PC-9 (cell line): Measurements from ENCODE around the gene RPTOR. TPM values are rescaled to one million over a fixed set of nuclear protein-coding genes. Genes with fewer than 3 reads are reported as not detected.

ENCODE experiments used
- BruUV-seq: library from RNA; stranded (reverse); fragments of 400-500 nt; replicated peaks from 2 replicates; lab custom pipeline; 2021; lab: Mats Ljungman, UMichigan
- CTCF ChIA-PET: fragments of 300-600 bp; sonication (Branson Sonifier 250); formaldehyde crosslinking; loops from one replicate; lab custom pipeline; 2022; ENCODE audit warnings: antibody characterized with exemption; lab: Charles Lee
- POLR2A ChIA-PET: fragments of 300-600 bp; sonication (Branson Sonifier 250); formaldehyde crosslinking; loops from one replicate; lab custom pipeline; 2022; ENCODE audit warnings: antibody characterized with exemption; ENCODE audit not compliant: unreplicated experiment; lab: Charles Lee
- DNase-seq, 2 experiments: peaks; one replicate each; pipeline versions ENCODE4 v3.0.0 to v3.0.0-alpha.2; 2015 to 2022; ENCODE audit warnings: mixed read lengths in 1 of 2
- H2AFZ ChIP-seq: fragments of 200-600 bp; sonication (generic); 2 replicates; pipeline ENCODE4 v1.8.1; 2017; ENCODE audit warnings: antibody characterized with exemption
- H3F3A ChIP-seq: fragments of 200-600 bp; sonication (generic); 2 replicates; pipeline ENCODE4 v1.8.1; 2017; ENCODE audit warnings: antibody characterized with exemption, mild to moderate bottlenecking, low read depth; ENCODE audit not compliant: insufficient read depth
- H3K27ac ChIP-seq: fragments of 200-600 bp; sonication (generic); 2 replicates; pipeline ENCODE4 v1.6.1; 2016; ENCODE audit warnings: mixed run types
- H3K27me3 ChIP-seq: fragments of 200-600 bp; sonication (generic); 2 replicates; pipeline ENCODE4 v1.6.1; 2016; ENCODE audit warnings: low read depth, mixed run types; ENCODE audit not compliant: insufficient read depth
- H3K36me3 ChIP-seq: fragments of 200-600 bp; sonication (generic); 2 replicates; pipeline ENCODE4 v1.6.1; 2016; ENCODE audit warnings: low read depth, mixed run types
- H3K4me1 ChIP-seq: fragments of 200-600 bp; sonication (generic); replicated peaks from 2 replicates; pipeline ENCODE4 v1.6.1; 2016; ENCODE audit warnings: mixed run types; ENCODE audit not compliant: insufficient read depth
- H3K4me2 ChIP-seq: fragments of 200-600 bp; sonication (generic); 2 replicates; pipeline ENCODE4 v1.6.1; 2017; ENCODE audit warnings: mixed run types
- H3K4me3 ChIP-seq: fragments of 200-600 bp; sonication (generic); 2 replicates; pipeline ENCODE4 v1.6.1; 2016; ENCODE audit warnings: mixed run types
- H3K79me2 ChIP-seq: fragments of 200-600 bp; sonication (generic); 2 replicates; pipeline ENCODE4 v1.6.1; 2017; ENCODE audit warnings: low read depth, mixed run types
- H3K9me2 ChIP-seq: fragments of 200-600 bp; sonication (generic); 2 replicates; pipeline ENCODE4 v1.8.1; 2017; ENCODE audit warnings: mild to moderate bottlenecking; ENCODE audit not compliant: insufficient read depth
- H3K9me3 ChIP-seq: fragments of 200-600 bp; sonication (generic); 2 replicates; pipeline ENCODE4 v1.8.1; 2016; ENCODE audit warnings: low read depth; ENCODE audit not compliant: insufficient read depth
- H4K20me1 ChIP-seq: fragments of 200-600 bp; sonication (generic); 2 replicates; pipeline ENCODE4 v1.8.1; 2017; ENCODE audit not compliant: insufficient read depth
- CTCF ChIP-seq: fragments of 200-600 bp; sonication (generic); conservative IDR thresholded peaks from 2 replicates; pipeline ENCODE4 v1.6.1; 2017; ENCODE audit warnings: mixed run types, antibody characterized with exemption, mild to moderate bottlenecking, moderate library complexity
- EZH2 ChIP-seq: fragments of 200-600 bp; sonication (generic); IDR thresholded peaks from 2 replicates; pipeline ENCODE4 v1.8.0; 2017; ENCODE audit warnings: antibody characterized with exemption, low read depth
- intact Hi-C: fragments of 100-400 bp; cut with micrococcal nuclease; formaldehyde crosslinking; loops from one replicate; pipeline ENCODE4 v1.10.0; 2022; ENCODE audit not compliant: unreplicated experiment
- total RNA-seq: library from RNA; stranded (reverse); gene quantifications from 2 replicates; pipeline ENCODE4 v1.2.3, GENCODE V29; 2021

Gene RPTOR
- total RNA-seq, 1 experiment from 2014 or later: 50.8 TPM

DNA sequence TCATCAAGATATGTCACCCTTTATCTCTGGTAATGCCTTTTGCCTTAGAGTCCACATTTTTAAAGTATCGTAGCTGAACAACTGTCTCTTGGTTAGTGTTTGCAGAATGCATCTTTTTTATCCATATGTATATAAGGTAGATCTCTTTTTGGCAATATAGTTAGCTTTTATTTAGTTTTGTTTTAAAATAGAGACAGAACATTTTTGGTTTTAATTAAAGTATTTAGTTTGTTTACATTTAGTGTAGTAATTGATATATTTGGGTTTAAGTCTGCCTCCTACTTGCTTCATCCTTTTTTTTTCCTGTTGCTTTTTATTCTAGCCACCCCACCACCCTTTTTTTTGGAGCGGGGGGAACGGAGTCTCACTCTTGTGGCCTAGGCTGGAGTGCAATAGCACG is 262.4 kb downstream of the RPTOR start:
- ChIA-PET CTCF (no interaction called here), POLR2A (no interaction called here)
- Histone ChIP-seq H3K27ac (no peak overlapping the region), H3K4me2 (no peak overlapping the region), H3F3A (no peaks in the 10 kb centered on the region), H4K20me1 (no peaks in the 10 kb centered on the region), H3K4me3 (no peak overlapping the region), H3K4me1 (no peaks in the 10 kb centered on the region), H3K9me2 (no peaks in the 10 kb centered on the region), H3K79me2 (no peaks in the 10 kb centered on the region), H3K36me3 (no peaks in the 10 kb centered on the region), H3K27me3 (no peaks in the 10 kb centered on the region), H2AFZ (no peak overlapping the region), H3K9me3 (no peaks in the 10 kb centered on the region)
- BruUV-seq: no TSS peak
- intact Hi-C loops: no loop called here
- no peak for TF ChIP-seq CTCF
- no peak for TF ChIP-seq EZH2
- DNase-seq: no peak

DNA sequence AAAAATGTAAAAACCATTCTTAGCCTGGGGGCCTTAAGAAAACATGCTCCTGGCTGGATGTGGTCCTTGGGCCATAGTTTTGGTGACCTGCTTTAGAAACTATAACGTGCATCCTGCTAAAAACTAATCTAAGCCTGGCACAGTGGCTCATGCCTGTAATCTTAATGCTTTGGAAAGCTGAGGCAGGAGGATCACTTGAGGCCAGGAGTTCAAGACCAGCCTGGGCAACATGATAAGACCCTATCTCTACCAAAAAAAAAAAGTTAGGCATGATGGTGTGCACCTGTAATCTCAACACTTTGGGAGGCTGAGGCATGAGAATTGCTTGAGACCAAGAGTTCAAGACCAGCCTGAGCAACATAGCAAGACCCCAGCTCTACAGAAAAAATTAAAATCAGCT is 263.2 kb downstream of the RPTOR start:
- POLR2A ChIA-PET: no interaction called here
- CTCF ChIA-PET: no interaction called here

DNA sequence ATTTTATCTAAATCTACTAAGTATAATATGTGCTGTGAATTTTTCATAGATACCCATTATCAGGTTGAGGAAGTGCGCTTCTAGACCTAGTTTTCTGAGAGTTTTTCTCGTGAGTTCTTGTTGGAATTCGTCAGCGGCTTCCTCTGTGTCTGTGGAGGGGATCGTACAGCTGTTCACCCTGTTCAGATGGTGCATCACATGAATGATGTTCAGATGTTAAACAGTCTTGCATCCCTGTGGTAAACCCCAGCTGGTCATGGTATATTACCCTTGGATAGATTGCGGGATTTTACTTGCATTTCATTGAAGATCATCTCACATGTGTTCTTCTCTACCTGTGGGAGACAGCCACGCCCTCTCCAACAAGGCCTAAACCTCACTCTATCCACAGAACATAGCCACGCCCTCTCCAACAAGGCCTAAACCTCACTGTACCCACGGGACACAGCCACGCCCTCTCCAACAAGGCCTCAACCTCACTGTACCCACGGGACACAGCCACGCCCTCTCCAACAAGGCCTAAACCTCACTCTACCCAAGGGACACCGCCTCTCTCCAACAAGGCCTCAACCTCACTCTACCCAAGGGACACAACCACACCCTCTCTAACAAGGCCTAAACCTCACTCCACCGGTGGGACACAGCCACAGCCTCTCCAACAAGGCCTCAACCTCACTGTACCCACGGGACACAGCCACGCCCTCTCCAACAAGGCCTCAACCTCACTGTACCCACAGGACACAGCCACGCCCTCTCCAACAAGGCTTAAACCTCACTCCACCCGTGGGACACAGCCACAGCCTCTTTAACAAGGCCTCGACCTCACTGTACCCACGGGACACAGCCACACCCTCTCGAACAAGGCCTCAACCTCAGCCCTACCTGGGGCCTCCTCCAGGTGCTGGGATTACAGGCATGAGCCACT is 266.8 kb downstream of the RPTOR start:
- H3F3A ChIP-seq: no peaks in the 10 kb centered on the region
- TF ChIP-seq EZH2 (no peak), CTCF (no peak)
- no peak for DNase-seq
- H3K79me2 ChIP-seq: no peaks in the 10 kb centered on the region
- H3K9me2 ChIP-seq: no peaks in the 10 kb centered on the region
- POLR2A ChIA-PET: no interaction called here
- no TSS peak for BruUV-seq
- CTCF ChIA-PET: no interaction called here
- no peaks in the 10 kb centered on the region for H3K4me1 ChIP-seq
- H3K27me3 ChIP-seq: no peaks in the 10 kb centered on the region
- H3K4me3 ChIP-seq: no peak overlapping the region
- H3K4me2 ChIP-seq: no peak overlapping the region
- no peaks in the 10 kb centered on the region for H3K9me3 ChIP-seq
- H2AFZ ChIP-seq: no peak overlapping the region
- H4K20me1 ChIP-seq: no peaks in the 10 kb centered on the region
- H3K36me3 ChIP-seq: no peaks in the 10 kb centered on the region
- intact Hi-C loops: no loop called here
- no peak overlapping the region for H3K27ac ChIP-seq

More for the DNA sequence above, 263.2 kb downstream of the RPTOR start:
- BruUV-seq: no TSS peak
- H4K20me1 ChIP-seq: no peaks in the 10 kb centered on the region
- H3K9me3 ChIP-seq: no peaks in the 10 kb centered on the region
- no peak overlapping the region for H3K27ac ChIP-seq
- intact Hi-C loops: no loop called here
- no peak overlapping the region for H3K4me3 ChIP-seq
- no peaks in the 10 kb centered on the region for H3K79me2 ChIP-seq
- H3K9me2 ChIP-seq: no peaks in the 10 kb centered on the region
- no peaks in the 10 kb centered on the region for H3F3A ChIP-seq
- no peak overlapping the region for H3K4me2 ChIP-seq
- no peaks in the 10 kb centered on the region for H3K36me3 ChIP-seq
- H3K27me3 ChIP-seq: no peaks in the 10 kb centered on the region
- H3K4me1 ChIP-seq: no peaks in the 10 kb centered on the region
- H2AFZ ChIP-seq: no peak overlapping the region
- TF ChIP-seq CTCF (no peak), EZH2 (no peak)
- no peak for DNase-seq
